Neural crest cell (in vitro differentiated cells): ENCODE data around the gene SIRT3. TPM values are rescaled to one million over a fixed set of nuclear protein-coding genes. Genes with fewer than 3 reads are reported as not detected.
A peak's percentile ranks its signal among the peaks of the same experiment; 100 is the strongest.

Experiments
- DNase-seq: peaks from one replicate; pipeline ENCODE4 v3.0.0; 2021; ENCODE audit warnings: low read depth, mixed read lengths, low spot score
- H3K27ac Mint-ChIP-seq: one replicate; pipeline ENCODE4 v1.8.0; 2021; ENCODE audit warnings: mild to moderate bottlenecking, mixed read lengths; ENCODE audit not compliant: unreplicated experiment
- H3K27me3 Mint-ChIP-seq: 2 replicates; pipeline ENCODE4 v1.8.0; 2021; ENCODE audit warnings: low read depth, mild to moderate bottlenecking, mixed read lengths
- H3K36me3 Mint-ChIP-seq: 2 replicates; pipeline ENCODE4 v1.8.0; 2021; ENCODE audit warnings: low read depth, mild to moderate bottlenecking, mixed read lengths
- H3K4me1 Mint-ChIP-seq: 2 replicates; pipeline ENCODE4 v1.8.0; 2021; ENCODE audit warnings: mixed read lengths
- H3K4me3 Mint-ChIP-seq: one replicate; pipeline ENCODE4 v1.8.0; 2021; ENCODE audit warnings: mild to moderate bottlenecking, mixed read lengths
- H3K9me3 Mint-ChIP-seq: 2 replicates; pipeline ENCODE4 v1.8.0; 2021; ENCODE audit warnings: mixed read lengths
- CTCF ChIP-seq: fragments of 200-600 bp; sonication (generic); conservative IDR thresholded peaks from 2 replicates; pipeline ENCODE4 v1.5.0; 2021; ENCODE audit warnings: antibody characterized with exemption, mild to moderate bottlenecking
- total RNA-seq: library from RNA; stranded (reverse); gene quantifications from 2 replicates; pipeline ENCODE4 v1.2.1, GENCODE V29; 2021

The SIRT3 gene
- total RNA-seq, 1 donor from 2014 or later, result 24.0 TPM

- Mint-ChIP-seq H3K4me1 (peaks cover 16% of the 10 kb centered on the region), H3K36me3 (no peaks in the 10 kb centered on the region), H3K4me3 (peak overlapping the region; percentile 31), H3K9me3 (no peaks in the 10 kb centered on the region), H3K27ac (no peak overlapping the region), H3K27me3 (peaks cover 13% of the 10 kb centered on the region)
- no peak for TF ChIP-seq CTCF
- DNase-seq, result no peak
These were observed 47.4 kb upstream of the SIRT3 start for GRCh38 chr11:283405-284104.

- H3K4me1 Mint-ChIP-seq, result peaks cover 16% of the 10 kb centered on the region
- TF ChIP-seq CTCF, result no peak
- H3K9me3 Mint-ChIP-seq, result no peaks in the 10 kb centered on the region
- peak overlapping the region; percentile 83 for H3K27ac Mint-ChIP-seq
- peaks cover 7% of the 10 kb centered on the region for H3K27me3 Mint-ChIP-seq
- no peak for DNase-seq
- no peaks in the 10 kb centered on the region for H3K36me3 Mint-ChIP-seq
- H3K4me3 Mint-ChIP-seq, result no peak overlapping the region
These were observed 46.7 kb upstream of the SIRT3 start for GRCh38 chr11:282630-283360.

- Mint-ChIP-seq H3K36me3 (no peaks in the 10 kb centered on the region), H3K27me3 (peaks cover 4% of the 10 kb centered on the region), H3K4me3 (no peak overlapping the region), H3K4me1 (peaks cover 16% of the 10 kb centered on the region), H3K27ac (no peak overlapping the region), H3K9me3 (no peaks in the 10 kb centered on the region)
- no peak for DNase-seq
- TF ChIP-seq CTCF, result no peak
These were observed 46.0 kb upstream of the SIRT3 start for GRCh38 chr11:282171-282570.

- TF ChIP-seq CTCF, result no peak
- no peak overlapping the region for H3K27ac Mint-ChIP-seq
- peaks cover 3% of the 10 kb centered on the region for H3K36me3 Mint-ChIP-seq
- no peak overlapping the region for H3K4me3 Mint-ChIP-seq
- H3K9me3 Mint-ChIP-seq, result peaks cover 3% of the 10 kb centered on the region
- peaks cover 13% of the 10 kb centered on the region for H3K4me1 Mint-ChIP-seq
- no peak for DNase-seq
- no peaks in the 10 kb centered on the region for H3K27me3 Mint-ChIP-seq
These were observed 45.5 kb upstream of the SIRT3 start for GRCh38 chr11:281486-282161.

GRCh38 chr11:280706-281485 lies 44.8 kb upstream of the SIRT3 start:
- Mint-ChIP-seq H3K27me3 (no peaks in the 10 kb centered on the region), H3K4me1 (peaks cover 13% of the 10 kb centered on the region), H3K36me3 (peaks cover 4% of the 10 kb centered on the region), H3K27ac (no peak overlapping the region), H3K9me3 (peaks cover 4% of the 10 kb centered on the region), H3K4me3 (no peak overlapping the region)
- no peak for TF ChIP-seq CTCF
- DNase-seq, result no peak
